ENCODE measurements around the gene SLAMF9.
A peak's percentile ranks its signal among the peaks of the same experiment; 100 is the strongest.
"Not testable (repeated sequence)": the region's sequence is repeated elsewhere in the genome, so short reads cannot be mapped to it uniquely, and the experiment has no call there.

SLAMF9 gene

GRCh38 chr1:159920202-159920601 is 33.8 kb downstream of the SLAMF9 start:
- DNase-seq (no peak), ATAC-seq (no peak)

GRCh38 chr1:159919236-159919865 is 34.7 kb downstream of the SLAMF9 start:
- DNase-seq = no peak
- ATAC-seq = no peak

GRCh38 chr1:159918352-159919200 is 35.5 kb downstream of the SLAMF9 start:
- DNase-seq (no peak), ATAC-seq (no peak)

GRCh38 chr1:159917533-159918351 is 36.3 kb downstream of the SLAMF9 start:
- DNase-seq (no peak), ATAC-seq (peak; percentile 7)

- ATAC-seq (no peak), DNase-seq (no peak)
These were observed 37.6 kb downstream of the SLAMF9 start for GRCh38 chr1:159916242-159917051.

- DNase-seq (no peak), ATAC-seq (no peak)
These were observed 38.3 kb downstream of the SLAMF9 start for GRCh38 chr1:159915571-159916241.

- no peak for ATAC-seq
- no peak for DNase-seq
These were observed 39.6 kb downstream of the SLAMF9 start for GRCh38 chr1:159914252-159915018.

- ATAC-seq (no peak), DNase-seq (no peak)
These were observed 40.4 kb downstream of the SLAMF9 start for GRCh38 chr1:159913451-159914192.

GRCh38 chr1:159911326-159912070 is 42.5 kb downstream of the SLAMF9 start:
- ATAC-seq (peak; percentile 38), DNase-seq (peak; percentile 42)

- ATAC-seq = no peak
These were observed 45.8 kb downstream of the SLAMF9 start for GRCh38 chr1:159908031-159908940.

GRCh38 chr1:159906960-159907359 is 47.1 kb downstream of the SLAMF9 start:
- no peak for ATAC-seq

More at GRCh38 chr1:159908031-159908940, 45.8 kb downstream of the SLAMF9 start:
- no peak for DNase-seq

GRCh38 chr1:159904036-159904435 is 50.0 kb downstream of the SLAMF9 start:
- not testable (repeated sequence) for ATAC-seq

More at GRCh38 chr1:159906960-159907359, 47.1 kb downstream of the SLAMF9 start:
- DNase-seq = no peak

GRCh38 chr1:159902541-159902940 is 51.5 kb downstream of the SLAMF9 start:
- ATAC-seq (no peak), DNase-seq (no peak)

More at GRCh38 chr1:159904036-159904435, 50.0 kb downstream of the SLAMF9 start:
- DNase-seq = not testable (repeated sequence)

All from stimulated activated naive CD8-positive, alpha-beta T cell treated with anti-CD3 and anti-CD28 coated beads, Interleukin-15, Interleukin-2, amounts not matched to agents 100 U/mL and 50 U/mL, for 24 hours (primary cell).